KMS-11 (cell line): ENCODE measurements around the gene JAML.

ENCODE experiments used
- H2AFZ ChIP-seq: fragments of 200-600 bp; sonication (generic); 2 replicates; pipeline ENCODE4 v1.6.1; 2016; ENCODE audit warnings: antibody characterized with exemption, mixed run types, low read depth
- H3K27ac ChIP-seq: fragments of 200-600 bp; sonication (generic); 2 replicates; pipeline ENCODE4 v1.6.1; 2016; ENCODE audit warnings: mild to moderate bottlenecking, mixed run types
- H3K27me3 ChIP-seq: fragments of 200-600 bp; sonication (generic); 2 replicates; pipeline ENCODE4 v1.6.1; 2017; ENCODE audit warnings: mild to moderate bottlenecking, low read depth, mixed run types, moderate library complexity; ENCODE audit not compliant: insufficient read depth
- H3K36me3 ChIP-seq: fragments of 200-600 bp; sonication (generic); 2 replicates; pipeline ENCODE4 v1.6.1; 2017; ENCODE audit warnings: mild to moderate bottlenecking, mixed run types; ENCODE audit not compliant: insufficient read depth
- H3K4me1 ChIP-seq: fragments of 200-600 bp; sonication (generic); 2 replicates; pipeline ENCODE4 v1.6.1; 2016; ENCODE audit warnings: mild to moderate bottlenecking, low read depth, mixed run types; ENCODE audit not compliant: poor library complexity, severe bottlenecking
- H3K4me2 ChIP-seq: fragments of 200-600 bp; sonication (generic); 2 replicates; pipeline ENCODE4 v1.7.0; 2016; ENCODE audit warnings: mild to moderate bottlenecking, mixed run types
- H3K4me3 ChIP-seq: fragments of 200-600 bp; sonication (generic); IDR thresholded peaks from 2 replicates; pipeline ENCODE4 v1.6.1; 2017; ENCODE audit warnings: low read depth, low read length, mixed read lengths; ENCODE audit not compliant: insufficient read depth
- H3K79me2 ChIP-seq: fragments of 200-600 bp; sonication (generic); 2 replicates; pipeline ENCODE4 v1.6.1; 2016; ENCODE audit warnings: low read depth, mixed run types; ENCODE audit not compliant: insufficient read depth
- H3K9ac ChIP-seq: fragments of 200-600 bp; sonication (generic); 2 replicates; pipeline ENCODE4 v1.6.1; 2016; ENCODE audit warnings: mild to moderate bottlenecking, mixed run types
- H4K20me1 ChIP-seq: fragments of 200-600 bp; sonication (generic); 2 replicates; pipeline ENCODE4 v1.6.1; 2016; ENCODE audit warnings: mild to moderate bottlenecking, mixed run types; ENCODE audit not compliant: insufficient read depth
- CTCF ChIP-seq: fragments of 200-600 bp; sonication (generic); conservative IDR thresholded peaks from 2 replicates; pipeline ENCODE4 v1.6.1; 2017; ENCODE audit warnings: low read depth, mild to moderate bottlenecking, antibody characterized with exemption, low read length, moderate library complexity, mixed read lengths

Gene JAML

GRCh38 chr11:118260353-118260752, 35.5 kb upstream of the JAML start:
- no peak overlapping the region for H3K4me2 ChIP-seq
- H2AFZ ChIP-seq, result no peak overlapping the region
- H3K36me3 ChIP-seq, result no peaks in the 10 kb centered on the region
- H3K79me2 ChIP-seq, result no peaks in the 10 kb centered on the region
- no peak overlapping the region for H3K4me3 ChIP-seq
- H4K20me1 ChIP-seq, result no peaks in the 10 kb centered on the region
- TF ChIP-seq CTCF, result no peak
- H3K27me3 ChIP-seq, result no peaks in the 10 kb centered on the region
- H3K27ac ChIP-seq, result no peak overlapping the region
- H3K9ac ChIP-seq, result no peak overlapping the region
- H3K4me1 ChIP-seq, result no peaks in the 10 kb centered on the region

- no peaks in the 10 kb centered on the region for H3K36me3 ChIP-seq
- no peaks in the 10 kb centered on the region for H3K27me3 ChIP-seq
- H3K79me2 ChIP-seq, result no peaks in the 10 kb centered on the region
- H3K4me3 ChIP-seq, result no peak overlapping the region
- H3K4me1 ChIP-seq, result no peaks in the 10 kb centered on the region
- H3K9ac ChIP-seq, result no peak overlapping the region
- TF ChIP-seq CTCF, result no peak
- no peak overlapping the region for H3K4me2 ChIP-seq
- no peak overlapping the region for H3K27ac ChIP-seq
- H2AFZ ChIP-seq, result no peak overlapping the region
- no peaks in the 10 kb centered on the region for H4K20me1 ChIP-seq
Measured at GRCh38 chr11:118259138-118259537, 34.3 kb upstream of the JAML start.

- no peaks in the 10 kb centered on the region for H3K36me3 ChIP-seq
- no peak overlapping the region for H3K9ac ChIP-seq
- no peaks in the 10 kb centered on the region for H3K4me1 ChIP-seq
- H3K79me2 ChIP-seq, result no peaks in the 10 kb centered on the region
- H3K4me2 ChIP-seq, result no peak overlapping the region
- no peak overlapping the region for H3K27ac ChIP-seq
- no peaks in the 10 kb centered on the region for H3K27me3 ChIP-seq
- peak; percentile 33; the same call in 1 of the 2 replicates for TF ChIP-seq CTCF
- H3K4me3 ChIP-seq, result no peak overlapping the region
- H2AFZ ChIP-seq, result no peak overlapping the region
- no peaks in the 10 kb centered on the region for H4K20me1 ChIP-seq
Measured at GRCh38 chr11:118258410-118258809, 33.6 kb upstream of the JAML start.

GRCh38 chr11:118252688-118253087, 27.9 kb upstream of the JAML start:
- peak overlapping the region; percentile 96 for H2AFZ ChIP-seq

More at GRCh38 chr11:118252688-118253087, 27.9 kb upstream of the JAML start:
- H4K20me1 ChIP-seq, result no peaks in the 10 kb centered on the region
- H3K27me3 ChIP-seq, result no peaks in the 10 kb centered on the region
- no peaks in the 10 kb centered on the region for H3K36me3 ChIP-seq
- no peak overlapping the region for H3K4me3 ChIP-seq
- no peak for TF ChIP-seq CTCF
- peaks cover 10% of the 10 kb centered on the region for H3K4me1 ChIP-seq
- H3K79me2 ChIP-seq, result no peaks in the 10 kb centered on the region
- peak overlapping the region; percentile 89; the same call in 1 of the 2 replicates for H3K9ac ChIP-seq
- H3K27ac ChIP-seq, result peak overlapping the region; percentile 92
- peak overlapping the region; percentile 93 for H3K4me2 ChIP-seq
